IMR-90 (cell line): ENCODE results near the gene KIF1A. TPM values are rescaled to one million over a fixed set of nuclear protein-coding genes. Genes with fewer than 3 reads are reported as not detected.

ENCODE experiments used
- ATAC-seq: fragments of 200-7000 bp; cut with Tn5 transposase; 2 replicates; pipeline ENCODE4 v1.9.1; 2020; ENCODE audit warnings: low read depth, mild to moderate bottlenecking, moderate library complexity
- BruUV-seq: library from RNA; stranded (reverse); fragments of 400-500 nt; replicated peaks from 2 replicates; lab custom pipeline; 2021; lab: Mats Ljungman, UMichigan
- CTCF ChIA-PET: fragments of 300-600 bp; formaldehyde crosslinking; extraction: SDS; loops from one replicate; lab custom pipeline; 2021; ENCODE audit warnings: antibody characterized with exemption; lab: Yijun Ruan, JAX
- POLR2A ChIA-PET: fragments of 300-600 bp; sonication (Branson Sonifier 250); formaldehyde crosslinking; loops from one replicate; lab custom pipeline; 2022; ENCODE audit warnings: antibody characterized with exemption; ENCODE audit not compliant: unreplicated experiment; lab: Charles Lee
- DNase-seq: peaks from one replicate; pipeline ENCODE4 v3.0.0; 2013
- H2AFZ ChIP-seq: replicated peaks from 2 replicates; pipeline ENCODE3; 2013; ENCODE audit warnings: low read length, mild to moderate bottlenecking; ENCODE audit not compliant: poor library complexity
- H2AK5ac ChIP-seq: 2 replicates; pipeline ENCODE4 v1.6.1; 2013; ENCODE audit warnings: low read depth, low read length, inconsistent platforms
- H2AK9ac ChIP-seq: replicated peaks from 2 replicates; pipeline ENCODE3; 2013; ENCODE audit warnings: mild to moderate bottlenecking, low read depth, low read length, moderate library complexity; ENCODE audit not compliant: poor library complexity
- H2BK120ac ChIP-seq: 2 replicates; pipeline ENCODE4 v1.6.1; 2013; ENCODE audit warnings: low read depth, low read length, inconsistent platforms
- H2BK15ac ChIP-seq: 3 replicates; pipeline ENCODE4 v1.6.1; 2013; ENCODE audit warnings: low read depth, low read length, inconsistent platforms
- H2BK20ac ChIP-seq: 2 replicates; pipeline ENCODE4 v1.6.1; 2013; ENCODE audit warnings: low read depth, mild to moderate bottlenecking, inconsistent platforms, low read length, moderate library complexity
- H2BK5ac ChIP-seq: 2 replicates; pipeline ENCODE4 v1.6.1; 2013; ENCODE audit warnings: mild to moderate bottlenecking, low read depth, low read length, inconsistent platforms; ENCODE audit not compliant: poor library complexity, severe bottlenecking
- H3K14ac ChIP-seq: replicated peaks from 2 replicates; pipeline ENCODE4 v1.6.1; 2013; ENCODE audit warnings: low read depth, low read length, inconsistent platforms
- H3K18ac ChIP-seq: 2 replicates; pipeline ENCODE4 v1.6.1; 2013; ENCODE audit warnings: low read depth, low read length, control low read depth
- H3K23ac ChIP-seq: 2 replicates; pipeline ENCODE4 v1.6.1; 2013; ENCODE audit warnings: low read depth, low read length, inconsistent platforms
- H3K27ac ChIP-seq: 2 replicates; pipeline ENCODE4 v1.5.1; 2013; ENCODE audit warnings: mild to moderate bottlenecking, control low read depth, low read length; ENCODE audit not compliant: insufficient read depth
- H3K27me3 ChIP-seq: 2 replicates; pipeline ENCODE4 v1.6.1; 2013; ENCODE audit warnings: low read length; ENCODE audit not compliant: control insufficient read depth, insufficient read depth
- H3K36me3 ChIP-seq: 2 replicates; pipeline ENCODE4 v1.6.1; 2013; ENCODE audit warnings: low read length, mixed read lengths; ENCODE audit not compliant: control insufficient read depth, insufficient read depth
- H3K4ac ChIP-seq: 2 replicates; pipeline ENCODE4 v1.6.1; 2013; ENCODE audit warnings: low read depth, low read length, inconsistent platforms
- H3K4me1 ChIP-seq: 2 replicates; pipeline ENCODE4 v1.6.1; 2013; ENCODE audit warnings: low read length, mixed read lengths; ENCODE audit not compliant: control insufficient read depth, insufficient read depth
- H3K4me2 ChIP-seq: 2 replicates; pipeline ENCODE4 v1.6.1; 2013; ENCODE audit warnings: low read depth, mild to moderate bottlenecking, control low read depth, low read length, moderate library complexity
- H3K4me3 ChIP-seq: 2 replicates; pipeline ENCODE4 v1.5.1; 2013; ENCODE audit warnings: low read depth, mild to moderate bottlenecking, control low read depth, low read length, moderate library complexity; ENCODE audit not compliant: insufficient read depth
- H3K56ac ChIP-seq: 2 replicates; pipeline ENCODE4 v1.6.1; 2013; ENCODE audit warnings: low read length, inconsistent platforms; ENCODE audit not compliant: insufficient read depth; ENCODE audit errors: extremely low read depth
- H3K79me1 ChIP-seq, 2 experiments: 2 replicates each; pipeline ENCODE4 v1.6.1; 2013; ENCODE audit warnings: low read length in 2 of 2, inconsistent platforms in 1 of 2, low read depth in 1 of 2
- H3K9ac ChIP-seq: 2 replicates; pipeline ENCODE4 v1.6.1; 2013; ENCODE audit warnings: low read depth, low read length, control low read depth
- H3K9me1 ChIP-seq: 2 replicates; pipeline ENCODE4 v1.6.1; 2013; ENCODE audit warnings: low read length, inconsistent platforms; ENCODE audit not compliant: insufficient read depth
- H3K9me3 ChIP-seq: 2 replicates; pipeline ENCODE4 v1.6.1; 2013; ENCODE audit warnings: low read length; ENCODE audit not compliant: control insufficient read depth, insufficient read depth
- H4K20me1 ChIP-seq: 2 replicates; pipeline ENCODE4 v1.6.1; 2013; ENCODE audit warnings: low read length, inconsistent platforms; ENCODE audit not compliant: insufficient read depth
- H4K5ac ChIP-seq: 2 replicates; pipeline ENCODE4 v1.6.1; 2013; ENCODE audit warnings: mild to moderate bottlenecking, low read depth, low read length, control low read depth
- H4K8ac ChIP-seq, 2 experiments: 2 replicates each; pipeline ENCODE4 v1.6.1; 2013; ENCODE audit warnings: low read depth in 2 of 2, low read length in 2 of 2, control low read depth in 1 of 2, inconsistent platforms in 1 of 2
- H4K91ac ChIP-seq: 2 replicates; pipeline ENCODE4 v1.6.1; 2013; ENCODE audit warnings: low read depth, low read length, inconsistent platforms; ENCODE audit not compliant: insufficient read depth
- BHLHE40 ChIP-seq: fragments of 150-350 bp; IDR thresholded peaks from 2 replicates; pipeline ENCODE4 v1.6.1; 2016; ENCODE audit warnings: mild to moderate bottlenecking, low read depth, low read length
- FOS ChIP-seq: fragments of 150-350 bp; IDR thresholded peaks from 2 replicates; pipeline ENCODE4 v1.6.1; 2016; ENCODE audit warnings: low read depth, low read length
- NFE2L2 ChIP-seq: fragments of 150-350 bp; IDR thresholded peaks from 2 replicates; pipeline ENCODE4 v1.6.1; 2016; ENCODE audit warnings: low read depth, mild to moderate bottlenecking, low read length
- POLR2A ChIP-seq: IDR thresholded peaks from 2 replicates; pipeline ENCODE4 v1.6.1; 2012; ENCODE audit warnings: mild to moderate bottlenecking, low read depth, low read length
- SMC3 ChIP-seq: fragments of 150-350 bp; IDR thresholded peaks from 2 replicates; pipeline ENCODE4 v1.6.1; 2016; ENCODE audit warnings: low read depth, mild to moderate bottlenecking, antibody characterized with exemption, low read length, moderate library complexity
- USF2 ChIP-seq: fragments of 150-350 bp; IDR thresholded peaks from 2 replicates; pipeline ENCODE4 v1.6.1; 2017; ENCODE audit warnings: mild to moderate bottlenecking, antibody characterized with exemption, low read length, low read depth
- WGBS, 2 experiments: methylation state at CpG; one replicate each; pipeline versions ENCODE4 v1.1.5 to v1.1.7; 2013; ENCODE audit warnings: missing lambda C conversion rate in 2 of 2; ENCODE audit not compliant: insufficient read length in 1 of 2; ENCODE audit errors: extremely low coverage in 2 of 2; 5-methylcytosine and 5-hydroxymethylcytosine counted together
- dilution Hi-C: fragments of 300-500 bp; cut with HindIII; formaldehyde crosslinking; loops from one replicate; pipeline ENCODE4 v1.14.3; 2018; ENCODE audit warnings: low sequenced_read_pairs; ENCODE audit not compliant: unreplicated experiment
- in situ Hi-C: fragments of 300-500 bp; cut with MboI; formaldehyde crosslinking; loops from 3 replicates; pipeline ENCODE4 v1.14.3; 2019; ENCODE audit warnings: low sequenced_read_pairs, inconsistent platforms, mixed read lengths
- intact Hi-C: fragments of 100-400 bp; cut with micrococcal nuclease; formaldehyde crosslinking; loops from 2 replicates; pipeline ENCODE4 v1.10.0; 2022
- polyA plus RNA-seq, 3 experiments: library from polyadenylated mRNA; depleted of rRNA; stranded (reverse); fragments of >200 nt; gene quantifications; 2 replicates each; pipeline ENCODE4 v1.2.3, GENCODE V29; 2012; ENCODE audit warnings: low replicate concordance in 1 of 3
- total RNA-seq: library from RNA; depleted of rRNA; stranded (reverse); fragments of >200 nt; gene quantifications from 2 replicates; pipeline ENCODE4 v1.2.3, GENCODE V29; 2012

Gene KIF1A
- total and polyA plus RNA-seq, 2 of the 4 experiments (the other 2 are of a cell fraction), result under 0.01 TPM; not detected in 1

GRCh38 chr2:240819126-240819857, 727 bp downstream of the KIF1A start:
- Histone ChIP-seq H2BK5ac (no peak overlapping the region), H4K5ac (no peak overlapping the region), H3K23ac (no peak overlapping the region), H3K4me3 (no peak overlapping the region), H2AFZ (peak overlapping the region; percentile 32), H4K8ac (no peak overlapping the region), H3K27me3 (peaks cover 61% of the 10 kb centered on the region), H3K4me1 (no peaks in the 10 kb centered on the region), H3K36me3 (no peaks in the 10 kb centered on the region), H2BK120ac (no peak overlapping the region), H2AK5ac (no peak overlapping the region), H3K79me1 (no peaks in the 10 kb centered on the region), H3K14ac (no peak overlapping the region), H2BK20ac (no peak overlapping the region), H3K9ac (no peak overlapping the region), H2BK15ac (no peak overlapping the region), H4K91ac (no peak overlapping the region), H3K9me1 (no peaks in the 10 kb centered on the region), H4K20me1 (no peaks in the 10 kb centered on the region; the same call in 1 of the 2 replicates), H3K18ac (no peak overlapping the region), H3K56ac (no peak overlapping the region), H3K4ac (no peak overlapping the region), H3K9me3 (peaks cover 14% of the 10 kb centered on the region), H2AK9ac (no peak overlapping the region), H3K27ac (no peak overlapping the region), H3K4me2 (no peak overlapping the region)
- no peak for DNase-seq
- in situ Hi-C loops, result no loop called here
- CTCF ChIA-PET, result no interaction called here
- POLR2A ChIA-PET, result no interaction called here
- no peak; the same call in 1 of the 2 replicates for ATAC-seq
- dilution Hi-C loops, result no loop called here
- no TSS peak for BruUV-seq
- TF ChIP-seq POLR2A (no peak), USF2 (no peak), SMC3 (no peak), BHLHE40 (no peak), FOS (no peak), NFE2L2 (no peak)
- intact Hi-C loops, result no loop called here
- WGBS, 2 experiments, result 0% methylated on average over 14 of the region's 81 CpGs; no CpG with 5 or more reads in 1 of the 2 experiments
